Keratinocyte (primary cell): Measurements from ENCODE around the gene TSHZ1.

Source experiments
- EZH2 ChIP-seq: IDR thresholded peaks from one replicate; pipeline ENCODE4 v1.6.1; 2012; ENCODE audit warnings: inconsistent platforms, mild to moderate bottlenecking, low read length, moderate library complexity
- TF ChIP-seq, protein P1 (sequence below), 3 experiments: IDR thresholded peaks in 1 of 3; conservative IDR thresholded peaks in 1 of 3; optimal IDR thresholded peaks in 1 of 3; 2 replicates in 2 of 3; 3 replicates in 1 of 3; pipeline versions ENCODE3 to v1.5.1; 2011; ENCODE audit warnings: low read length in 3 of 3, mild to moderate bottlenecking in 3 of 3, moderate library complexity in 2 of 3, control low read depth in 1 of 3, inconsistent platforms in 1 of 3; ENCODE audit not compliant: insufficient read depth in 2 of 3; ENCODE audit errors: extremely low read depth in 1 of 3

DNA sequence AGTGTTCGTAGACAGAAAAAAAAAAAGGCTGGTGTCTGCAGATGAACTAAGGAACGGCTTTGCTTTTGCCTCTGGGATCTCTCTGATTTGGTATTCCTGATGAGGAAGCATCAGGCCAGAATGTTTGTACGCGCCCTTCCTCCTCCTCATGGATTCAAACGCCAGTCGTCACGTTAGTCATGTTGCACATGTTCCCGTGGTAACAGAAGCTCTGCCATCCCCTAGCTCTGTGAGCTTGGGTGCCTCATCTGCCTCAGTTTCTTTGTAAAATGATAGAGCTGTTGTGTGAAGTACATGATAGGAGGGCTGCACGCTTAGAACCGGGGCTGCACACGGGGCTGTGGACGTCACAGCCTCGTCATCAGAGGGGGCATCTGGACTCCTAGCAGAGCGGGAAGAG is 47.0 kb downstream of the TSHZ1 start:
- TF ChIP-seq, protein P1, sequence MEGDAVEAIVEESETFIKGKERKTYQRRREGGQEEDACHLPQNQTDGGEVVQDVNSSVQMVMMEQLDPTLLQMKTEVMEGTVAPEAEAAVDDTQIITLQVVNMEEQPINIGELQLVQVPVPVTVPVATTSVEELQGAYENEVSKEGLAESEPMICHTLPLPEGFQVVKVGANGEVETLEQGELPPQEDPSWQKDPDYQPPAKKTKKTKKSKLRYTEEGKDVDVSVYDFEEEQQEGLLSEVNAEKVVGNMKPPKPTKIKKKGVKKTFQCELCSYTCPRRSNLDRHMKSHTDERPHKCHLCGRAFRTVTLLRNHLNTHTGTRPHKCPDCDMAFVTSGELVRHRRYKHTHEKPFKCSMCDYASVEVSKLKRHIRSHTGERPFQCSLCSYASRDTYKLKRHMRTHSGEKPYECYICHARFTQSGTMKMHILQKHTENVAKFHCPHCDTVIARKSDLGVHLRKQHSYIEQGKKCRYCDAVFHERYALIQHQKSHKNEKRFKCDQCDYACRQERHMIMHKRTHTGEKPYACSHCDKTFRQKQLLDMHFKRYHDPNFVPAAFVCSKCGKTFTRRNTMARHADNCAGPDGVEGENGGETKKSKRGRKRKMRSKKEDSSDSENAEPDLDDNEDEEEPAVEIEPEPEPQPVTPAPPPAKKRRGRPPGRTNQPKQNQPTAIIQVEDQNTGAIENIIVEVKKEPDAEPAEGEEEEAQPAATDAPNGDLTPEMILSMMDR (optimal IDR thresholded peaks at IDR 0.05 in 1 of 3, IDR thresholded peaks at IDR 0.05 in 1 of 3, conservative IDR thresholded peaks at IDR 0.05 in 1 of 3; ENCODE audit: extremely low read depth in 1 of 3, insufficient read depth in 2 of 3, low read length in 3 of 3) = no peak
- no peak for TF ChIP-seq EZH2
